Liver (tissue), 9 donors: ENCODE results near the gene GLRX. TPM values are rescaled to one million over a fixed set of nuclear protein-coding genes. Genes with fewer than 3 reads are reported as not detected.

ENCODE experiments used
- DNase-seq: peaks from one replicate; pipeline ENCODE4 v3.0.0-alpha.2; 2017; ENCODE audit warnings: low spot score
- H3K27ac ChIP-seq, 2 donors: one replicate each; pipeline ENCODE4 v1.7.0; 2013; ENCODE audit warnings: inconsistent platforms in 2 of 2, low read length in 2 of 2, control low read depth in 1 of 2, low read depth in 1 of 2, mild to moderate bottlenecking in 1 of 2
- H3K27me3 ChIP-seq, 4 donors: one replicate each; pipeline versions ENCODE4 v1.6.1 to v1.7.0; 2013; ENCODE audit warnings: low read length in 3 of 4, inconsistent platforms in 1 of 4, mild to moderate bottlenecking in 1 of 4, moderate library complexity in 1 of 4; ENCODE audit not compliant: control insufficient read depth in 4 of 4, insufficient read depth in 4 of 4
- H3K36me3 ChIP-seq, 4 donors: one replicate each; pipeline versions ENCODE4 v1.6.1 to v1.7.0; 2013; ENCODE audit warnings: low read length in 3 of 4, mild to moderate bottlenecking in 3 of 4, low read depth in 1 of 4, moderate library complexity in 1 of 4; ENCODE audit not compliant: control insufficient read depth in 4 of 4, insufficient read depth in 3 of 4
- H3K4me1 ChIP-seq, 4 donors: one replicate each; pipeline versions ENCODE4 v1.6.1 to v1.7.0; 2013; ENCODE audit warnings: low read length in 3 of 4, mild to moderate bottlenecking in 3 of 4, moderate library complexity in 1 of 4; ENCODE audit not compliant: control insufficient read depth in 4 of 4, insufficient read depth in 4 of 4
- H3K4me3 ChIP-seq, 3 donors: one replicate each; pipeline versions ENCODE4 v1.6.1 to v1.7.0; 2013; ENCODE audit warnings: low read length in 3 of 3, control low read depth in 1 of 3, low read depth in 1 of 3, mild to moderate bottlenecking in 1 of 3
- H3K9ac ChIP-seq, 2 donors: one replicate each; pipeline ENCODE4 v1.7.0; 2013; ENCODE audit warnings: low read length in 2 of 2, mild to moderate bottlenecking in 2 of 2, moderate library complexity in 2 of 2, control low read depth in 1 of 2, low read depth in 1 of 2
- H3K9me3 ChIP-seq, 4 donors: one replicate each; pipeline versions ENCODE4 v1.6.1 to v1.7.0; 2013; ENCODE audit warnings: low read length in 3 of 4; ENCODE audit not compliant: control insufficient read depth in 4 of 4
- EGR1 ChIP-seq, 2 donors: IDR thresholded peaks; 2 replicates each; pipeline ENCODE4 v1.6.1; 2016 to 2018; ENCODE audit warnings: antibody characterized with exemption in 2 of 2, low read depth in 2 of 2
- FOXA1 ChIP-seq: IDR thresholded peaks from 2 replicates; pipeline ENCODE4 v1.6.1; 2016; ENCODE audit warnings: antibody characterized with exemption
- FOXA2 ChIP-seq: IDR thresholded peaks from 2 replicates; pipeline ENCODE4 v1.6.1; 2016; ENCODE audit warnings: antibody characterized with exemption
- HNF4G ChIP-seq: IDR thresholded peaks from 2 replicates; pipeline ENCODE4 v1.6.1; 2016; ENCODE audit warnings: antibody characterized with exemption
- JUND ChIP-seq, 2 donors: IDR thresholded peaks; 2 replicates each; pipeline ENCODE4 v1.6.1; 2016; ENCODE audit warnings: antibody characterized with exemption in 2 of 2
- RAD21 ChIP-seq, 2 donors: IDR thresholded peaks; 2 replicates each; pipeline ENCODE4 v1.6.1; 2016; ENCODE audit warnings: antibody characterized with exemption in 2 of 2, mild to moderate bottlenecking in 2 of 2
- REST ChIP-seq: IDR thresholded peaks from 2 replicates; pipeline ENCODE4 v1.6.1; 2016; ENCODE audit warnings: antibody characterized with exemption, mild to moderate bottlenecking
- RXRA ChIP-seq, 2 donors: IDR thresholded peaks; 2 replicates each; pipeline ENCODE4 v1.6.1; 2017 to 2018; ENCODE audit warnings: antibody characterized with exemption in 2 of 2, mild to moderate bottlenecking in 1 of 2
- SP1 ChIP-seq: IDR thresholded peaks from 2 replicates; pipeline ENCODE4 v1.6.1; 2018; ENCODE audit warnings: antibody characterized with exemption, mild to moderate bottlenecking
- TAF1 ChIP-seq: conservative IDR thresholded peaks from 2 replicates; pipeline ENCODE4 v1.6.1; 2016; ENCODE audit warnings: antibody characterized with exemption, mild to moderate bottlenecking
- ZBTB33 ChIP-seq: IDR thresholded peaks from 2 replicates; pipeline ENCODE4 v1.6.1; 2016; ENCODE audit warnings: antibody characterized with exemption
- WGBS: extraction: QIAGEN DNeasy Blood & Tissue Kit; methylation state at CpG from one replicate; pipeline ENCODE4 v1.1.7; 2013; 5-methylcytosine and 5-hydroxymethylcytosine counted together
- polyA plus RNA-seq, 2 donors: library from polyadenylated mRNA; stranded (reverse) in 1 of 2; unstranded in 1 of 2; fragments of 200-250 nt in 1 of 2; fragments of >200 nt in 1 of 2; fragmentation: Nextera tagmentation in 1 of 2; extraction: Ambion mirVana in 1 of 2; gene quantifications; one replicate each; pipeline versions ENCODE4 v1.2.1 to v1.2.3, GENCODE V29; 2013 to 2015
- total RNA-seq, 2 donors: library from RNA; depleted of rRNA; stranded (reverse); fragments of >200 nt; gene quantifications; one replicate each; pipeline ENCODE4 v1.2.3, GENCODE V29; 2014
- TF ChIP-seq, protein P1 (sequence below): IDR thresholded peaks from 2 replicates; pipeline ENCODE4 v1.6.1; 2016; ENCODE audit warnings: antibody characterized with exemption
- TF ChIP-seq, protein P2 (sequence below): fragments of 150-350 bp; IDR thresholded peaks from 2 replicates; pipeline ENCODE4 v1.5.1; 2017; ENCODE audit warnings: improper control_type of control experiment, low read depth, low read length; ENCODE audit not compliant: missing input control
- donor health status: healthy.
- donor health status: healthy.
- donor health status: healthy.
- donor health status: healthy.
- donor health status: healthy.

The GLRX gene
- total and polyA plus RNA-seq, 4 donors = 48.2 to 187 (median 107) TPM

- TF ChIP-seq ZBTB33 (peak; percentile 73), FOXA1 (no peak), EGR1 (IDR thresholded peaks at IDR 0.05; ENCODE audit: low read depth in 2 of 2) (peak; percentile 29 to 73), RXRA (IDR thresholded peaks at IDR 0.05) (peak; percentile 70 to 85), FOXA2 (peak; percentile 50), JUND (IDR thresholded peaks at IDR 0.05) (peak; percentile 56 to 84), HNF4G (peak; percentile 36), TAF1 (peak; percentile 83)
- TF ChIP-seq, protein P1, sequence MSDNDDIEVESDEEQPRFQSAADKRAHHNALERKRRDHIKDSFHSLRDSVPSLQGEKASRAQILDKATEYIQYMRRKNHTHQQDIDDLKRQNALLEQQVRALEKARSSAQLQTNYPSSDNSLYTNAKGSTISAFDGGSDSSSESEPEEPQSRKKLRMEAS = peak; percentile 80
Observed at GRCh38 chr5:95843733-95844223, 21.3 kb upstream of the GLRX start (continued).

GRCh38 chr5:95842854-95843544 is 20.5 kb upstream of the GLRX start:
- no peak overlapping the region for H3K4me3 ChIP-seq
- H3K27me3 ChIP-seq = no peaks in the 10 kb centered on the region
- H3K9ac ChIP-seq = peak overlapping the region in 1 of 2 donors; percentile 75
- DNase-seq = no peak
- H3K9me3 ChIP-seq = no peaks in the 10 kb centered on the region
- H3K36me3 ChIP-seq = no peaks in the 10 kb centered on the region
- H3K27ac ChIP-seq = peak overlapping the region; percentile 81 to 87
- WGBS = 66% methylated on average over 11 of the region's 11 CpGs
- peaks cover 7 to 36% (median 18%) of the 10 kb centered on the region in 4 donors for H3K4me1 ChIP-seq
- no peak for TF ChIP-seq SP1
- no peak for TF ChIP-seq ZBTB33
- peak; percentile 59 to 60 for TF ChIP-seq RAD21 (IDR thresholded peaks at IDR 0.05)
- TF ChIP-seq, protein P2, sequence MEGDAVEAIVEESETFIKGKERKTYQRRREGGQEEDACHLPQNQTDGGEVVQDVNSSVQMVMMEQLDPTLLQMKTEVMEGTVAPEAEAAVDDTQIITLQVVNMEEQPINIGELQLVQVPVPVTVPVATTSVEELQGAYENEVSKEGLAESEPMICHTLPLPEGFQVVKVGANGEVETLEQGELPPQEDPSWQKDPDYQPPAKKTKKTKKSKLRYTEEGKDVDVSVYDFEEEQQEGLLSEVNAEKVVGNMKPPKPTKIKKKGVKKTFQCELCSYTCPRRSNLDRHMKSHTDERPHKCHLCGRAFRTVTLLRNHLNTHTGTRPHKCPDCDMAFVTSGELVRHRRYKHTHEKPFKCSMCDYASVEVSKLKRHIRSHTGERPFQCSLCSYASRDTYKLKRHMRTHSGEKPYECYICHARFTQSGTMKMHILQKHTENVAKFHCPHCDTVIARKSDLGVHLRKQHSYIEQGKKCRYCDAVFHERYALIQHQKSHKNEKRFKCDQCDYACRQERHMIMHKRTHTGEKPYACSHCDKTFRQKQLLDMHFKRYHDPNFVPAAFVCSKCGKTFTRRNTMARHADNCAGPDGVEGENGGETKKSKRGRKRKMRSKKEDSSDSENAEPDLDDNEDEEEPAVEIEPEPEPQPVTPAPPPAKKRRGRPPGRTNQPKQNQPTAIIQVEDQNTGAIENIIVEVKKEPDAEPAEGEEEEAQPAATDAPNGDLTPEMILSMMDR = peak; percentile 7
- no peak for TF ChIP-seq REST
